HUES48 (cell line): Measurements from ENCODE around the gene MAT2A.
"Not testable (repeated sequence)": the region's sequence is repeated elsewhere in the genome, so short reads cannot be mapped to it uniquely, and the experiment has no call there.

ENCODE experiments used
- H3K27ac ChIP-seq: one replicate; pipeline ENCODE4 v1.7.0; 2013; ENCODE audit warnings: low read depth, low read length, inconsistent platforms
- H3K27me3 ChIP-seq: 2 replicates; pipeline ENCODE4 v1.6.1; 2013; ENCODE audit warnings: mild to moderate bottlenecking, low read length; ENCODE audit not compliant: control insufficient read depth, insufficient read depth
- H3K36me3 ChIP-seq: 2 replicates; pipeline ENCODE4 v1.6.1; 2013; ENCODE audit warnings: low read length; ENCODE audit not compliant: control insufficient read depth, insufficient read depth
- H3K4me1 ChIP-seq: 2 replicates; pipeline ENCODE4 v1.6.1; 2013; ENCODE audit warnings: mild to moderate bottlenecking, low read length; ENCODE audit not compliant: control insufficient read depth, insufficient read depth
- H3K4me3 ChIP-seq: 2 replicates; pipeline ENCODE4 v1.5.1; 2013; ENCODE audit warnings: mild to moderate bottlenecking, low read depth, low read length
- H3K9ac ChIP-seq: 2 replicates; pipeline ENCODE4 v1.6.1; 2013; ENCODE audit warnings: mild to moderate bottlenecking, low read depth, low read length, moderate library complexity
- H3K9me3 ChIP-seq: 2 replicates; pipeline ENCODE4 v1.6.1; 2013; ENCODE audit warnings: low read length; ENCODE audit not compliant: control insufficient read depth, insufficient read depth

The MAT2A gene

GRCh38 chr2:85584354-85584856 lies 45.4 kb downstream of the MAT2A start, which contains the start of gene VAMP5:
Gene VAMP5 (plus strand): TSS chr2:85584431. CDS start chr2:85584491, 60 bp downstream.
- no peak within 1 kb of the TSS for H3K9ac ChIP-seq
- H3K4me1 ChIP-seq: peaks cover 8% of the 10 kb centered on the region

GRCh38 chr2:85584857-85585780 lies 46.2 kb downstream of the MAT2A start:
- no peak overlapping the region for H3K27ac ChIP-seq
- no peaks in the 10 kb centered on the region for H3K36me3 ChIP-seq
- no peaks in the 10 kb centered on the region for H3K9me3 ChIP-seq
- H3K4me3 ChIP-seq: peak overlapping the region; percentile 68
- H3K27me3 ChIP-seq: peaks cover 33% of the 10 kb centered on the region
- no peak overlapping the region for H3K9ac ChIP-seq
- H3K4me1 ChIP-seq: peaks cover 4% of the 10 kb centered on the region; the same call in 1 of the 2 replicates

More at GRCh38 chr2:85584354-85584856, 45.4 kb downstream of the MAT2A start, which contains the start of gene VAMP5:
- H3K27ac ChIP-seq: no peak within 1 kb of the TSS
- H3K27me3 ChIP-seq: peaks cover 33% of the 10 kb centered on the region
- H3K4me3 ChIP-seq: peak within 1 kb of the TSS; percentile 68
- no peaks in the 10 kb centered on the region for H3K9me3 ChIP-seq
- no peaks in the 10 kb centered on the region for H3K36me3 ChIP-seq

DNA sequence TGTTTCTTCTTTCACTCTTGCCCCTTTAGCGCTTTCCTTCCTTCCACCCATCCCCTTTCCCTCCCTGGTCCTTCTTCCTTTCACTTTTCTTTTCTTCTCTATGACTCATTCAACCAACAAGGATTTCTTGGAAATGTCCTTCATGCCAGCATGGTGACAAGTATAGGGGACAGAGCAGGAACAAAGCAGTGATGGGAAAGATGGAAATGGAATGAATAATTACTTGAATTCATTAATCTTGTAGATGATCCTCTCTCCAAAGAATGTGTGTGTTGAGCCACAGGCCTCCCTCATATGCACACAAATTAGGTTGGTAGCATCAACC lies 46.8 kb downstream of the MAT2A start:
- Histone ChIP-seq H3K9me3 (no peaks in the 10 kb centered on the region), H3K4me3 (no peak overlapping the region), H3K27me3 (peaks cover 33% of the 10 kb centered on the region), H3K9ac (no peak overlapping the region), H3K4me1 (peaks cover 4% of the 10 kb centered on the region; the same call in 1 of the 2 replicates), H3K36me3 (no peaks in the 10 kb centered on the region), H3K27ac (no peak overlapping the region)

GRCh38 chr2:85588236-85588635 lies 49.3 kb downstream of the MAT2A start:
- no peak overlapping the region for H3K27ac ChIP-seq
- H3K4me3 ChIP-seq: no peak overlapping the region
- H3K9ac ChIP-seq: no peak overlapping the region
- no peaks in the 10 kb centered on the region for H3K36me3 ChIP-seq
- H3K27me3 ChIP-seq: peaks cover 27% of the 10 kb centered on the region
- H3K9me3 ChIP-seq: no peaks in the 10 kb centered on the region
- H3K4me1 ChIP-seq: peaks cover 4% of the 10 kb centered on the region; the same call in 1 of the 2 replicates

DNA sequence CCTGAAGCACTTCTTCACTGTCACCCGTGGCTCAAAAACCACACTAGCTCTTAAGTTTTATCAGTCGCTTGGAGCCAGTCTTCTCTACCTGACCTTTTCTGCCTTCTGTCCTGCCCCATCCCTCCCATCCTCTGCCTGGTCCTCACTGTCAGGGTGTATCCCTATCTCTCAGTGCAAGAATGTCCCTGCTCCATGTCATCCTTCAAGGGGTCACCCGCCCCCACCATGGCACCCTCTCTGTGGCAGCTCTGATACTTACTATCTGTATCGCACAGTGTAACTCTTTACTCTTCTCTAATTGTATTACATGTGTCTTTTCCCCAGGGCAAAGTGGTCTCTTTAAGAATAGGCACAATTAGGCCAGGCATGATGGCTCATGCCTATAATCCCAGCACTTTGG lies 49.7 kb downstream of the MAT2A start:
- H3K4me1 ChIP-seq: peaks cover 4% of the 10 kb centered on the region; the same call in 1 of the 2 replicates
- no peak overlapping the region for H3K9ac ChIP-seq
- no peaks in the 10 kb centered on the region for H3K36me3 ChIP-seq
- H3K27ac ChIP-seq: no peak overlapping the region
- H3K9me3 ChIP-seq: no peaks in the 10 kb centered on the region
- no peak overlapping the region for H3K4me3 ChIP-seq
- H3K27me3 ChIP-seq: peaks cover 23% of the 10 kb centered on the region

DNA sequence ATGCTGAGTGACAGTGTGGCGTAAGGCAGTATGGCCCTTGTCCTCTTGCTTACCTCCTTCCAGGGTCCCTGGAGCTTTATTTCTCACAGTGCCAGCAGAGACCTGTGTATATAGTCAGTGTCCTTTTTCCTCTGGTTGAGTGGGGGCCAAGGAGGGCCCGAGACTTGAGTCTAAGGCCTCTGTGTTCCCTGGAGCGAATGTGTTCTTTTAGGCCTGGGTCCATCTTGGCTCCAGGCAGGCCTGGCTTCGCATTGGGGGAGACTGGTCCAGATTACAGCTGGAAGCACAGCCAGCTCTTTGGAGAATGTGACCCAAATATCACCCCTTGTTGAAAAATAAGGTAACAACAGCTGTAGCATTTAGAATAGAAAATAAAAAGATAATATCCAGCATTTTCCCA lies 50.2 kb downstream of the MAT2A start:
- no peaks in the 10 kb centered on the region for H3K9me3 ChIP-seq
- no peak overlapping the region for H3K4me3 ChIP-seq
- no peak overlapping the region for H3K27ac ChIP-seq
- H3K36me3 ChIP-seq: no peaks in the 10 kb centered on the region
- H3K9ac ChIP-seq: no peak overlapping the region
- peaks cover 17% of the 10 kb centered on the region for H3K27me3 ChIP-seq
- peaks cover 4% of the 10 kb centered on the region; the same call in 1 of the 2 replicates for H3K4me1 ChIP-seq

- no peaks in the 10 kb centered on the region for H3K9me3 ChIP-seq
- H3K4me3 ChIP-seq: no peak overlapping the region
- no peak overlapping the region for H3K27ac ChIP-seq
- H3K4me1 ChIP-seq: no peaks in the 10 kb centered on the region
- H3K9ac ChIP-seq: no peak overlapping the region
- peaks cover 8% of the 10 kb centered on the region for H3K27me3 ChIP-seq
- no peaks in the 10 kb centered on the region for H3K36me3 ChIP-seq
Measured at GRCh38 chr2:85589982-85590791, 51.2 kb downstream of the MAT2A start.

GRCh38 chr2:85590950-85591349 lies 52.0 kb downstream of the MAT2A start:
- Histone ChIP-seq H3K9ac (no peak overlapping the region), H3K27ac (no peak overlapping the region), H3K27me3 (peaks cover under 1% of the 10 kb centered on the region), H3K36me3 (no peaks in the 10 kb centered on the region), H3K4me1 (no peaks in the 10 kb centered on the region), H3K9me3 (no peaks in the 10 kb centered on the region), H3K4me3 (no peak overlapping the region)

DNA sequence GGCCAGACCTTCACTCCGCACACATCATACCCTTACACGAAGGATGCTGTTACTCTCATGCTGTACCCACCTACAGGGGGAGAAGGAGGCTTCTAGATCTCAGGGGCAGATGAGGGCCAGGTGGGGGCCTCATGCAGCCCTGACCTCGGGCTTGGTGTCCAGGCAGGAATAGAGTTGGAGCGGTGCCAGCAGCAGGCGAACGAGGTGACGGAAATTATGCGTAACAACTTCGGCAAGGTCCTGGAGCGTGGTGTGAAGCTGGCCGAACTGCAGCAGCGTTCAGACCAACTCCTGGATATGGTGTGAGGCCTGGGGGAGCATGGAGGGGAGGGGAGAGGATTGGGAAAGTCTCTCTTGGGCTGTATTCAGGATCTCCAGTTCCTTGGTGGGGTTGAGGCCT lies 52.6 kb downstream of the MAT2A start:
- H3K27ac ChIP-seq: no peak overlapping the region
- no peaks in the 10 kb centered on the region for H3K9me3 ChIP-seq
- peaks cover 1% of the 10 kb centered on the region for H3K36me3 ChIP-seq
- H3K4me3 ChIP-seq: no peak overlapping the region
- H3K9ac ChIP-seq: no peak overlapping the region
- H3K27me3 ChIP-seq: no peaks in the 10 kb centered on the region
- H3K4me1 ChIP-seq: peaks cover 2% of the 10 kb centered on the region; the same call in 1 of the 2 replicates

DNA sequence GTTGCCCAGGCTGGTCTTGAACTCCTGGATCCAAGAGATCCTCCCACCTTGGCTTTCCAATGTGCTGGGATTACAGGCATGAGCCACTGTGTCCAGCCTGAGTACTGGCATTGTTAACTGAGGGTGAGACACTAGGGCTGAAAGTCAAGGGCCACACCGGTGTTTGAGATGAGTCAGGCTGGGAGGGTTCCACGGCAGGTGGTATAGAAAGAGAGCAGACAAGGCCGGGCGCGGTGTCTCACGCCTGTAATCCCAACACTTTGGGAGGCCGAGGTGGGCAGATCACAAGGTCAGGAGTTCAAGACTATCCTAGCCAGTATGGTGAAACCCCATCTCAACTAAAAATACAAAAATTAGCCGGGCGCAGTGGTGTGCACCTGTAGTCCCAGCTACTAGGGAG lies 53.3 kb downstream of the MAT2A start:
- not testable (repeated sequence) for H3K4me3 ChIP-seq, H3K36me3 ChIP-seq, H3K27me3 ChIP-seq, H3K9ac ChIP-seq, H3K4me1 ChIP-seq, H3K27ac ChIP-seq, H3K9me3 ChIP-seq
